ENCODE data around the gene ACYP2. TPM values are rescaled to one million over a fixed set of nuclear protein-coding genes. Genes with fewer than 3 reads are reported as not detected.
"Not testable (repeated sequence)": the region's sequence is repeated elsewhere in the genome, so short reads cannot be mapped to it uniquely, and the experiment has no call there.

ACYP2 gene
- total RNA-seq, 1 donor from 2014 or later: 7.3 TPM

GRCh38 chr2:54227798-54228197 is 112.4 kb downstream of the ACYP2 start:
- ATAC-seq: no peak

GRCh38 chr2:54228945-54229344 is 113.5 kb downstream of the ACYP2 start:
- ATAC-seq: no peak

GRCh38 chr2:54233832-54234649 is 118.6 kb downstream of the ACYP2 start:
- no peak for ATAC-seq

- no peak for ATAC-seq
Observed at GRCh38 chr2:54237428-54237827, 122.0 kb downstream of the ACYP2 start.

- no peak for ATAC-seq
Observed at GRCh38 chr2:54239427-54239826, 124.0 kb downstream of the ACYP2 start.

- no peak for ATAC-seq
Observed at GRCh38 chr2:54240515-54241469, 125.4 kb downstream of the ACYP2 start.

- no peak for ATAC-seq
Observed at GRCh38 chr2:54247115-54247514, 131.7 kb downstream of the ACYP2 start.

- ATAC-seq: no peak
Observed at GRCh38 chr2:54249629-54250028, 134.2 kb downstream of the ACYP2 start.

- no peak for ATAC-seq
Observed at GRCh38 chr2:54254180-54254579, 138.8 kb downstream of the ACYP2 start.

GRCh38 chr2:54255230-54256090 is 140.0 kb downstream of the ACYP2 start:
- no peak for ATAC-seq

GRCh38 chr2:54256091-54256694 is 140.8 kb downstream of the ACYP2 start, which contains the start of gene TSPYL6:
Gene TSPYL6, minus strand, starts transcription at chr2:54256229. Its CDS starts 78 bp downstream, at chr2:54256151.
- no peak for ATAC-seq

GRCh38 chr2:54258166-54258565 is 142.8 kb downstream of the ACYP2 start:
- no peak for ATAC-seq

- no peak for ATAC-seq
Observed at GRCh38 chr2:54259413-54260240, 144.2 kb downstream of the ACYP2 start.

GRCh38 chr2:54260241-54260595 is 144.8 kb downstream of the ACYP2 start:
- no peak for ATAC-seq

GRCh38 chr2:54261537-54261936 is 146.1 kb downstream of the ACYP2 start:
- no peak for ATAC-seq

- no peak for ATAC-seq
Observed at GRCh38 chr2:54262015-54262765, 146.8 kb downstream of the ACYP2 start.

- not testable (repeated sequence) for ATAC-seq
Observed at GRCh38 chr2:54265081-54265480, 149.7 kb downstream of the ACYP2 start.

GRCh38 chr2:54267577-54267976 is 152.2 kb downstream of the ACYP2 start:
- no peak for ATAC-seq

GRCh38 chr2:54271189-54271588 is 155.8 kb downstream of the ACYP2 start:
- ATAC-seq: no peak

Measured in esophagus mucosa (tissue), 1 donor.